ENCODE results near the gene TDP1. TPM values are rescaled to one million over a fixed set of nuclear protein-coding genes. Genes with fewer than 3 reads are reported as not detected.

The TDP1 gene
- total and polyA plus RNA-seq, 7 donors, result 6.0 to 11.7 (median 6.8) TPM

GRCh38 chr14:89955022-89955744 is 544 bp upstream of the TDP1 start:
- WGBS, 2 donors, result 1% methylated on average over 20 of the region's 20 CpGs

GRCh38 chr14:89956661-89957009 is 908 bp downstream of the TDP1 start:
- H3K27ac ChIP-seq, result peak overlapping the region; percentile 87 to 98 (median 92)
- H3K4me1 ChIP-seq, result peaks cover 0 to 27% (median 20%) of the 10 kb centered on the region in 4 donors
- intact Hi-C loops (cut with DNase I), result loop anchor here (10.0 kb wide), 1 partner anchor 1392 kb away; the partner anchor contains the start of gene ZC3H14
- no peaks in the 10 kb centered on the region for H3K36me3 ChIP-seq
- WGBS, 2 donors, result 17 to 34% methylated on average over 15 of the region's 15 CpGs
- no peaks in the 10 kb centered on the region for H3K9me3 ChIP-seq
- H3K27me3 ChIP-seq, result no peaks in the 10 kb centered on the region
- no peak for DNase-seq
- H3K4me3 ChIP-seq, result peak overlapping the region; percentile 67 to 94 (median 76)
- TF ChIP-seq CTCF (IDR thresholded peaks at IDR 0.05) (no peak), POLR2A (IDR thresholded peaks at IDR 0.05) (no peak), EP300 (IDR thresholded peaks at IDR 0.05) (no peak), POLR2AphosphoS5 (IDR thresholded peaks at IDR 0.05) (no peak)

More at GRCh38 chr14:89955022-89955744, 544 bp upstream of the TDP1 start:
- Histone ChIP-seq H3K9me3 (no peaks in the 10 kb centered on the region), H3K36me3 (no peaks in the 10 kb centered on the region), H3K27me3 (no peaks in the 10 kb centered on the region), H3K4me1 (peaks cover 0 to 27% (median 20%) of the 10 kb centered on the region in 4 donors), H3K27ac (peak overlapping the region; percentile 87 to 98 (median 92)), H3K4me3 (peak overlapping the region; percentile 67 to 94 (median 76))
- TF ChIP-seq POLR2A (IDR thresholded peaks at IDR 0.05) (no peak), POLR2AphosphoS5 (IDR thresholded peaks at IDR 0.05) (no peak), CTCF (IDR thresholded peaks at IDR 0.05) (no peak), EP300 (IDR thresholded peaks at IDR 0.05) (no peak)
- DNase-seq, result no peak
- intact Hi-C loops (cut with DNase I), result loop anchor here (10.0 kb wide), 1 partner anchor 1390 kb away; the partner anchor contains the start of gene ZC3H14

- 86 to 92% methylated on average over 1 of the region's 1 CpG for WGBS, 2 donors
These were observed 1.6 kb downstream of the TDP1 start for GRCh38 chr14:89957376-89957775.

GRCh38 chr14:89957791-89958190 is 2.1 kb downstream of the TDP1 start:
- no peaks in the 10 kb centered on the region for H3K27me3 ChIP-seq
- H3K36me3 ChIP-seq, result no peaks in the 10 kb centered on the region
- peaks cover 0 to 27% (median 20%) of the 10 kb centered on the region in 4 donors for H3K4me1 ChIP-seq
- 95 to 97% methylated on average over 8 of the region's 8 CpGs for WGBS, 2 donors
- H3K4me3 ChIP-seq, result no peak overlapping the region
- no peaks in the 10 kb centered on the region for H3K9me3 ChIP-seq
- intact Hi-C loops (cut with DNase I), result loop anchor here (10.0 kb wide), 1 partner anchor 1393 kb away; the partner anchor contains the start of gene ZC3H14
- DNase-seq, result no peak
- no peak overlapping the region for H3K27ac ChIP-seq
- no peak for TF ChIP-seq POLR2AphosphoS5 (IDR thresholded peaks at IDR 0.05)

More at GRCh38 chr14:89957376-89957775, 1.6 kb downstream of the TDP1 start:
- H3K27me3 ChIP-seq, result no peaks in the 10 kb centered on the region
- H3K9me3 ChIP-seq, result no peaks in the 10 kb centered on the region
- H3K36me3 ChIP-seq, result no peaks in the 10 kb centered on the region
- intact Hi-C loops (cut with DNase I), result loop anchor here (10.0 kb wide), 1 partner anchor 1393 kb away; the partner anchor contains the start of gene ZC3H14
- no peak for DNase-seq
- no peak for TF ChIP-seq EP300 (IDR thresholded peaks at IDR 0.05)
- TF ChIP-seq CTCF (IDR thresholded peaks at IDR 0.05), result no peak
- no peak for TF ChIP-seq POLR2A (IDR thresholded peaks at IDR 0.05)
- no peak for TF ChIP-seq POLR2AphosphoS5 (IDR thresholded peaks at IDR 0.05)
- H3K4me3 ChIP-seq, result no peak overlapping the region
- no peak overlapping the region for H3K27ac ChIP-seq
- peaks cover 0 to 27% (median 20%) of the 10 kb centered on the region in 4 donors for H3K4me1 ChIP-seq

- WGBS, 2 donors, result 78 to 85% methylated on average over 1 of the region's 1 CpG
- H3K36me3 ChIP-seq, result peaks cover 0 to 10% (median 2%) of the 10 kb centered on the region in 4 donors
- intact Hi-C loops (cut with DNase I), result loop anchor here (10.0 kb wide), 1 partner anchor 1394 kb away; the partner anchor contains the start of gene ZC3H14
- peaks cover 0 to 21% (median 17%) of the 10 kb centered on the region in 4 donors for H3K4me1 ChIP-seq
- no peak overlapping the region for H3K4me3 ChIP-seq
- no peak overlapping the region for H3K27ac ChIP-seq
- TF ChIP-seq POLR2AphosphoS5 (IDR thresholded peaks at IDR 0.05) (no peak), POLR2A (IDR thresholded peaks at IDR 0.05) (no peak), CTCF (IDR thresholded peaks at IDR 0.05) (no peak), EP300 (IDR thresholded peaks at IDR 0.05) (no peak)
- no peaks in the 10 kb centered on the region for H3K9me3 ChIP-seq
- DNase-seq, result no peak
- no peaks in the 10 kb centered on the region for H3K27me3 ChIP-seq
These were observed 3.2 kb downstream of the TDP1 start for GRCh38 chr14:89958966-89959365.
